Activated CD4-positive, CD25-positive, alpha-beta regulatory T cell treated with anti-CD3 and anti-CD28 coated beads, Interleukin-2, amount 50 U/mL, for 72 hours (primary cell): ENCODE data around the gene GTF2A1.

ENCODE experiments used
- DNase-seq: peaks from one replicate; pipeline ENCODE4 v3.0.0; 2021

The GTF2A1 gene

GRCh38 chr14:81172881-81173280 is 47.9 kb downstream of the GTF2A1 start:
- no peak for DNase-seq

GRCh38 chr14:81172353-81172752 is 48.4 kb downstream of the GTF2A1 start:
- no peak for DNase-seq

- DNase-seq, result no peak
Observed at GRCh38 chr14:81170829-81171195, 49.9 kb downstream of the GTF2A1 start.

GRCh38 chr14:81170104-81170828 is 50.5 kb downstream of the GTF2A1 start:
- peak; percentile 87 for DNase-seq

GRCh38 chr14:81169711-81170103 is 51.1 kb downstream of the GTF2A1 start:
- DNase-seq, result no peak

GRCh38 chr14:81169267-81169666 is 51.5 kb downstream of the GTF2A1 start:
- DNase-seq, result no peak

- DNase-seq, result no peak
Observed at GRCh38 chr14:81166121-81166520, 54.6 kb downstream of the GTF2A1 start.

- DNase-seq, result no peak
Observed at GRCh38 chr14:81165188-81165587, 55.6 kb downstream of the GTF2A1 start.

GRCh38 chr14:81164167-81164774 is 56.5 kb downstream of the GTF2A1 start:
- no peak for DNase-seq

GRCh38 chr14:81162941-81163340 is 57.8 kb downstream of the GTF2A1 start:
- no peak for DNase-seq

- no peak for DNase-seq
Observed at GRCh38 chr14:81161749-81162148, 59.0 kb downstream of the GTF2A1 start.

- no peak for DNase-seq
Observed at GRCh38 chr14:81161088-81161487, 59.7 kb downstream of the GTF2A1 start.

- no peak for DNase-seq
Observed at GRCh38 chr14:81157431-81157830, 63.3 kb downstream of the GTF2A1 start.

GRCh38 chr14:81153187-81153586 is 67.6 kb downstream of the GTF2A1 start:
- no peak for DNase-seq

GRCh38 chr14:81148635-81149034 is 72.1 kb downstream of the GTF2A1 start:
- no peak for DNase-seq

GRCh38 chr14:81147140-81147897 is 73.4 kb downstream of the GTF2A1 start:
- DNase-seq, result no peak

GRCh38 chr14:81144824-81145603 is 75.7 kb downstream of the GTF2A1 start:
- DNase-seq, result no peak

GRCh38 chr14:81143793-81144192 is 77.0 kb downstream of the GTF2A1 start:
- DNase-seq, result no peak

GRCh38 chr14:81141426-81141825 is 79.3 kb downstream of the GTF2A1 start:
- no peak for DNase-seq

- DNase-seq, result no peak
Observed at GRCh38 chr14:81138429-81138828, 82.3 kb downstream of the GTF2A1 start.

GRCh38 chr14:81137316-81137715 is 83.4 kb downstream of the GTF2A1 start:
- no peak for DNase-seq

- DNase-seq, result no peak
Observed at GRCh38 chr14:81133400-81133799, 87.4 kb downstream of the GTF2A1 start.

- no peak for DNase-seq
Observed at GRCh38 chr14:81132468-81132867, 88.3 kb downstream of the GTF2A1 start.
